Adrenal gland (tissue), 5 donors: Measurements from ENCODE around the gene RNF215.

ENCODE experiments used
- POLR2A ChIP-seq, 2 donors: fragments of 450-650 bp; IDR thresholded peaks; one replicate each; pipeline ENCODE4 v1.6.1; 2017; ENCODE audit warnings: antibody characterized with exemption in 2 of 2, mild to moderate bottlenecking in 2 of 2, moderate library complexity in 1 of 2
- TF ChIP-seq, protein P1 (sequence below), 6 experiments: fragments of 450-650 bp in 4 of 6; fragments of 200-600 bp in 2 of 6; sonication (generic) in 1 of 6; IDR thresholded peaks; 1 replicate in 5 of 6; 2 replicates in 1 of 6; pipeline versions ENCODE4 v1.5.1 to v1.8.0; 2016 to 2021; ENCODE audit warnings: antibody characterized with exemption in 6 of 6, mild to moderate bottlenecking in 2 of 6, moderate library complexity in 1 of 6
- donor health status: DM: no; HTN: no; CAD: no.

DNA sequence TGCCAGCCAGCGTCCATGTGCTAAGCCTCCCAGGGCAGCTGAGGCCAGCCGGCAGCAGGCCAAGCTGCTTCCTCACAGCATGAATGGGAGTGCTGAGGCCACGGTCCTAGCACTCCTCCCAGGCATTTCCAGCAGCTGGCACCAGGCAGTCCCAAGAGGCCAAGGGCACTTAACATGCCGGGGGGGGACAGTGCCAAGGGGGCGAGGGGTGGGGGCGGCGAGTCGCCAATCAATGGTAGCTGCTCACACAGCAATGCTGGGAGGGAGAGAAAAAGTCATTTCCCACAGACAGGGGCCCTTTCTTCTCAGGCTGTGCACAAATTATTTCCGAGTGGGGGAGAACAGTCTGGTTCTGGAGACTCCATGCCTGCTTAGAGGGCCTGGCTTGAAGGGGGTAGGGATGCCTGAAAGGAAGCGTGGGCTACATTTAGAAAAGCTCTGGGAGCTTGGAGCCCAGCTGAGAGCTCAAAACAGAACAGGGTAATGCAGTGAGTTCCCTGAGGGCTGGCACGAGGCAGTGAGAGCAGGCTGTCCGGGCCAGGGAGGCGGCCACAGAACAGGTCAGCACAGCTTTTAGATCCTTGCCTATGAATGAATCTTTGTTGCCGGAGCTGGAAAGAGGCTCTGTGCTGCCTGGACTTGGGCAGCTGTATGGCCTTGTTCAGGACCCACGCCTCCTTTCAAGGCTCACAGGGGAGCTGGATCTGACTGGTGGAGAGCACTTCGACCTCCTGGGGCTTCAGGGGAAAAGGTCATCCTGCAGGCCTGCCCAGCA, 46.1 kb downstream of the RNF215 start:
- TF ChIP-seq, protein P1, sequence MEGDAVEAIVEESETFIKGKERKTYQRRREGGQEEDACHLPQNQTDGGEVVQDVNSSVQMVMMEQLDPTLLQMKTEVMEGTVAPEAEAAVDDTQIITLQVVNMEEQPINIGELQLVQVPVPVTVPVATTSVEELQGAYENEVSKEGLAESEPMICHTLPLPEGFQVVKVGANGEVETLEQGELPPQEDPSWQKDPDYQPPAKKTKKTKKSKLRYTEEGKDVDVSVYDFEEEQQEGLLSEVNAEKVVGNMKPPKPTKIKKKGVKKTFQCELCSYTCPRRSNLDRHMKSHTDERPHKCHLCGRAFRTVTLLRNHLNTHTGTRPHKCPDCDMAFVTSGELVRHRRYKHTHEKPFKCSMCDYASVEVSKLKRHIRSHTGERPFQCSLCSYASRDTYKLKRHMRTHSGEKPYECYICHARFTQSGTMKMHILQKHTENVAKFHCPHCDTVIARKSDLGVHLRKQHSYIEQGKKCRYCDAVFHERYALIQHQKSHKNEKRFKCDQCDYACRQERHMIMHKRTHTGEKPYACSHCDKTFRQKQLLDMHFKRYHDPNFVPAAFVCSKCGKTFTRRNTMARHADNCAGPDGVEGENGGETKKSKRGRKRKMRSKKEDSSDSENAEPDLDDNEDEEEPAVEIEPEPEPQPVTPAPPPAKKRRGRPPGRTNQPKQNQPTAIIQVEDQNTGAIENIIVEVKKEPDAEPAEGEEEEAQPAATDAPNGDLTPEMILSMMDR (IDR thresholded peaks at IDR 0.05) = no peak
- TF ChIP-seq POLR2A (IDR thresholded peaks at IDR 0.05) = no peak
